Heart left ventricle (tissue), 13 donors: ENCODE measurements around the gene CPNE2.

Source experiments
- CTCF ChIP-seq, 12 donors: fragments of 200-600 bp; sonication (generic) in 4 of 12; IDR thresholded peaks; one replicate each; pipeline versions ENCODE4 v1.5.0 to v1.8.0; 2018 to 2022; ENCODE audit warnings: antibody characterized with exemption in 12 of 12, mild to moderate bottlenecking in 5 of 12
- POLR2A ChIP-seq, 2 donors: fragments of 450-650 bp; IDR thresholded peaks; one replicate each; pipeline ENCODE4 v1.6.1; 2017; ENCODE audit warnings: antibody characterized with exemption in 2 of 2, mild to moderate bottlenecking in 2 of 2, moderate library complexity in 2 of 2
- donor health status: ischemic (EF 13 %, LVEDD 7.1; RV severe dilation, severe dysfunction).
- donor health status: DM: no; HTN: yes; CAD: no.
- donor health status: DM: no; HTN: no; CAD: no.
- donor health status: ischemic (EF 25% LVEDD 6.9; RV normal size, moderate dysfunction).
- donor health status: ischemic (EF 25% LVEDD 5.7; RV mildly dilated, moderate dysfunction).
- donor health status: ischemic (EF 35%, LVEDD 5.7; RV mildly dilated, moderate dysfunction).
- donor health status: nonischemic (EF 11% LVEDD 7.7; RV severe dilation, severe dysfunction).
- donor health status: DM: yes; HTN: yes; CAD: no.
- donor health status: PGD.
- donor health status: ischemic (EF 29% LVEDD 5.4; RV normal size, mild dysfunction).
- donor health status: nonischemic (EF 23%, LVEDD 6.1; RV moderate dilation, normal function).

- TF ChIP-seq CTCF (IDR thresholded peaks at IDR 0.05) (no peak), POLR2A (IDR thresholded peaks at IDR 0.05) (no peak)
Observed at GRCh38 chr16:57054771-57055170, 37.6 kb upstream of the CPNE2 start.
